HepG2 (cell line): Measurements from ENCODE around the gene GTF2H2C. TPM values are rescaled to one million over a fixed set of nuclear protein-coding genes. Genes with fewer than 3 reads are reported as not detected.

Experiments
- ATAC-seq: fragments of 200-7000 bp; cut with Tn5 transposase; 3 replicates; pipeline ENCODE4 v1.9.1; 2020; ENCODE audit warnings: mild to moderate bottlenecking, moderate library complexity
- BruUV-seq: library from RNA; stranded (reverse); fragments of 400-500 nt; replicated peaks from 2 replicates; lab custom pipeline; 2021; lab: Mats Ljungman, UMichigan
- CTCF ChIA-PET: fragments of 300-600 bp; formaldehyde crosslinking; extraction: SDS; loops from one replicate; lab custom pipeline; 2021; ENCODE audit warnings: low total read pairs, inconsistent platforms, low intra/inter-chr PET ratio; lab: Yijun Ruan, JAX
- POLR2A ChIA-PET: fragments of 350-600 bp; sonication (Branson Sonifier 250); formaldehyde crosslinking; loops from one replicate; lab custom pipeline; 2020; ENCODE audit warnings: antibody characterized with exemption, inconsistent platforms; lab: Yijun Ruan, JAX
- DNase-seq: peaks from one replicate; pipeline ENCODE4 v3.0.0-alpha.2; 2015; ENCODE audit warnings: low spot score
- FAIRE-seq: peaks from 3 replicates; lab custom pipeline; 2011; peaks lifted over from hg19 to GRCh38; lab: Jason Lieb, UNC
- H2AFZ ChIP-seq: one replicate; pipeline ENCODE4 v1.6.1; 2011; ENCODE audit warnings: low read length, inconsistent platforms
- H3K27ac ChIP-seq: fragments of 300-600 bp; 3 replicates; pipeline ENCODE4 v1.8.0; 2011; ENCODE audit warnings: mixed run types, mild to moderate bottlenecking, mixed read lengths, low read length, inconsistent platforms; ENCODE audit not compliant: insufficient read depth; ENCODE audit errors: extremely low read length
- H3K27me3 ChIP-seq, 2 experiments: fragments of 200-600 bp in 1 of 2; 2 replicates in 1 of 2; 3 replicates in 1 of 2; pipeline versions ENCODE4 v1.6.0 to v1.8.0; 2011; ENCODE audit warnings: low read length in 2 of 2, mild to moderate bottlenecking in 2 of 2, moderate library complexity in 2 of 2, inconsistent platforms in 1 of 2; ENCODE audit not compliant: insufficient read depth in 2 of 2, control insufficient read depth in 1 of 2
- H3K36me3 ChIP-seq, 2 experiments: fragments of 200-600 bp in 1 of 2; replicated peaks in 1 of 2; 2 replicates in 1 of 2; 3 replicates in 1 of 2; pipeline versions ENCODE4 v1.5.1 to v1.8.0; 2011; ENCODE audit warnings: low read length in 2 of 2, inconsistent platforms in 1 of 2; ENCODE audit not compliant: insufficient read depth in 2 of 2, control insufficient read depth in 1 of 2
- H3K4me1 ChIP-seq: 2 replicates; pipeline ENCODE4 v1.5.1; 2012; ENCODE audit warnings: low read length, inconsistent platforms; ENCODE audit not compliant: insufficient read depth
- H3K4me2 ChIP-seq: 2 replicates; pipeline ENCODE4 v1.6.0; 2011; ENCODE audit warnings: low read depth, low read length, inconsistent platforms
- H3K4me3 ChIP-seq, 3 experiments: fragments of 200-600 bp in 1 of 3; sonication (generic), shearing (Covaris generic) in 1 of 3; replicated peaks in 1 of 3; 2 replicates each; pipeline ENCODE4 v1.5.1; 2011 to 2016; ENCODE audit warnings: low read length in 3 of 3, inconsistent platforms in 2 of 3, low read depth in 2 of 3, mild to moderate bottlenecking in 2 of 3, control low read depth in 1 of 3, mixed read lengths in 1 of 3; ENCODE audit not compliant: insufficient read depth in 1 of 3
- H3K79me2 ChIP-seq: one replicate; pipeline ENCODE4 v1.6.1; 2011; ENCODE audit warnings: low read length, inconsistent platforms; ENCODE audit not compliant: insufficient read depth
- H3K9ac ChIP-seq: 2 replicates; pipeline ENCODE4 v1.6.0; 2011; ENCODE audit warnings: mild to moderate bottlenecking, low read depth, low read length, inconsistent platforms; ENCODE audit not compliant: insufficient read depth
- H3K9me3 ChIP-seq: 2 replicates; pipeline ENCODE4 v1.5.1; 2012; ENCODE audit warnings: mild to moderate bottlenecking, low read length
- H4K20me1 ChIP-seq: 2 replicates; pipeline ENCODE4 v1.6.0; 2011; ENCODE audit warnings: inconsistent platforms, mild to moderate bottlenecking, low read length, moderate library complexity; ENCODE audit not compliant: insufficient read depth
- BRD4 ChIP-seq: sonication (generic); formaldehyde crosslinking; IDR thresholded peaks from 2 replicates; pipeline ENCODE4 v1.4.0; 2020; ENCODE audit warnings: missing genetic modification reagents
- JDP2 ChIP-seq: sonication (generic); formaldehyde crosslinking; IDR thresholded peaks from 2 replicates; pipeline ENCODE4 v1.8.1; 2022; ENCODE audit warnings: missing genetic modification reagents, borderline replicate concordance
- KDM5A ChIP-seq: fragments of 200-600 bp; sonication (generic); IDR thresholded peaks from 2 replicates; pipeline ENCODE4 v1.7.0; 2018; ENCODE audit warnings: antibody characterized with exemption, mild to moderate bottlenecking, low read length, borderline replicate concordance
- MATR3 ChIP-seq: sonication (generic); formaldehyde crosslinking; IDR thresholded peaks from 2 replicates; pipeline ENCODE4 v1.4.0; 2020; ENCODE audit warnings: missing genetic modification reagents
- NFKBIZ ChIP-seq: IDR thresholded peaks from 2 replicates; pipeline ENCODE4 v1.6.1; 2018; ENCODE audit warnings: missing genetic modification reagents, missing compliant biosample characterization
- SRSF9 ChIP-seq: fragments of 200-400 bp; formaldehyde crosslinking; IDR thresholded peaks from 2 replicates; pipeline ENCODE4 v1.6.1; 2018; ENCODE audit warnings: borderline replicate concordance, mild to moderate bottlenecking, low read depth, low read length; ENCODE audit not compliant: insufficient read depth, poor library complexity, severe bottlenecking
- ZBTB46 ChIP-seq: sonication (generic); formaldehyde crosslinking; IDR thresholded peaks from 2 replicates; pipeline ENCODE4 v1.4.0; 2020; ENCODE audit warnings: mild to moderate bottlenecking, missing genetic modification reagents, borderline replicate concordance
- ZFP91 ChIP-seq: sonication (generic); formaldehyde crosslinking; IDR thresholded peaks from 2 replicates; pipeline ENCODE4 v1.9.0; 2022; ENCODE audit warnings: missing genetic modification reagents, mild to moderate bottlenecking, borderline replicate concordance
- ZNF672 ChIP-seq: sonication (generic); formaldehyde crosslinking; IDR thresholded peaks from 2 replicates; pipeline ENCODE4 v1.8.1; 2022; ENCODE audit warnings: missing genetic modification reagents
- ZNF7 ChIP-seq: IDR thresholded peaks from 2 replicates; pipeline ENCODE4 v1.6.1; 2016; ENCODE audit warnings: missing biosample characterization, missing genetic modification reagents
- ZNF777 ChIP-seq: sonication (generic); formaldehyde crosslinking; IDR thresholded peaks from 2 replicates; pipeline ENCODE4 v1.4.0; 2020; ENCODE audit warnings: missing genetic modification reagents
- WGBS: methylation state at CpG from one replicate; pipeline ENCODE4 v1.1.6; 2017; ENCODE audit warnings: low lambda C conversion rate; 5-methylcytosine and 5-hydroxymethylcytosine counted together
- in situ Hi-C: cut with HindIII; loops from 2 replicates; pipeline ENCODE4 v1.10.0; 2017; ENCODE audit warnings: low pct_unique_long_range_greater_than_20kb; ENCODE audit not compliant: extremely low pct_ligation_motif_present
- intact Hi-C: fragments of 100-400 bp; cut with micrococcal nuclease; formaldehyde crosslinking; loops from one replicate; pipeline ENCODE4 v1.10.0; 2022; ENCODE audit not compliant: unreplicated experiment
- polyA plus RNA-seq, 8 experiments: library from polyadenylated mRNA; depleted of rRNA in 3 of 8; stranded (reverse) in 7 of 8; unstranded in 1 of 8; fragments of >200 nt; fragmentation: Illumina TruSeq in 4 of 8; extraction: Trizol in 4 of 8; gene quantifications; 2 replicates each; pipeline versions ENCODE4 v1.2.1 to v1.2.3, GENCODE V29; 2011 to 2016; ENCODE audit warnings: low read depth in 4 of 8, missing spikeins in 1 of 8, mixed read lengths in 1 of 8; ENCODE audit not compliant: insufficient read depth in 1 of 8
- total RNA-seq, 5 experiments: library from RNA; depleted of rRNA; stranded (reverse); fragments of >200 nt; fragmentation: Illumina TruSeq; extraction: Trizol; gene quantifications; 2 replicates each; pipeline ENCODE4 v1.2.3, GENCODE V29; 2016; ENCODE audit warnings: low read depth in 1 of 5

Gene GTF2H2C
- total and polyA plus RNA-seq, 2 of the 13 experiments (the other 11 are each of a cell fraction or from before 2014, with no cell fraction given): 29.7 to 62.9 TPM

DNA sequence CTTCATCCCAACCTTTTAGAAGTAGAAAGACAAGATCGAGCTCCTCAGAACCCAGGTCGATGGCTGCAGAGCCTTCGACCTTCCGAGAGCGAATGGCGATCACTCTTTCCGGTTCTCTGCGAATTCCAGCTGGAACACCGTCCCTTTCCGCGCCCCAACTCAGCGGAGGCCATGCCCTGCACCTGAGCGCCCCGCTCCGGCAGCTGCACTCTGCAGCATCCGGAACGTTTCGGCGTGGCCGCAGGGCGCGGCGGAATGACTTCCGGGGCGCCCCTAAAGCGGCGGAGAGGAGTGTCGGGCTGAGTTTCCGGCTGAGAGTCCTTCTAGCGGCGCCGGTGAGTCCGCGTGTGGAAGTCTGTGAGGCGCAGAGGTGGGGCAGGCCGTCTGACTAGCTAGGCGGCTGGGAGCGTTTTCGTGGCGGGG is at the start of gene GTF2H2C (continued):
- 0 out of 2 replicates have a peak, but pooled peaks have one; percentile 50 for TF ChIP-seq BRD4 (CRISPR knock-in tag)

- BruUV-seq: no TSS peak
- ATAC-seq (no peak), DNase-seq (no peak), FAIRE-seq (no peak)
- ChIA-PET POLR2A (no interaction called here), CTCF (no interaction called here)
- peaks cover 11% of the 10 kb centered on the region for H3K4me1 ChIP-seq
- no peak overlapping the region for H3K4me3 ChIP-seq
- H2AFZ ChIP-seq: no peak overlapping the region
- no peaks in the 10 kb centered on the region for H3K9me3 ChIP-seq
- H3K79me2 ChIP-seq: no peaks in the 10 kb centered on the region
- in situ Hi-C loops: no loop called here
- H3K27ac ChIP-seq: no peak overlapping the region
- peaks cover 8 to 31% of the 10 kb centered on the region in 2 experiments for H3K36me3 ChIP-seq
- TF ChIP-seq ZNF7 (CRISPR knock-in tag) (0 out of 2 replicates have a peak, but pooled peaks have one; percentile 51), ZFP91 (CRISPR knock-in tag) (no peak)
- H3K9ac ChIP-seq: no peak overlapping the region
- no peaks in the 10 kb centered on the region for H4K20me1 ChIP-seq
- intact Hi-C loops: no loop called here
- H3K4me2 ChIP-seq: no peak overlapping the region
- no peaks in the 10 kb centered on the region; a peak in 1 of 5 replicates for H3K27me3 ChIP-seq
- WGBS: 93% methylated on average over 2 of the region's 2 CpGs
These were observed 49.3 kb upstream of the GTF2H2C start for GRCh38 chr5:69510694-69511093.

GRCh38 chr5:69512740-69513260 is 47.2 kb upstream of the GTF2H2C start:
- no peak overlapping the region for H3K4me3 ChIP-seq
- H3K9ac ChIP-seq: no peak overlapping the region
- H3K27ac ChIP-seq: no peak overlapping the region
- peaks cover 23% of the 10 kb centered on the region for H3K4me1 ChIP-seq
- DNase-seq: no peak
- H2AFZ ChIP-seq: no peak overlapping the region
- FAIRE-seq: no peak
- 96% methylated on average over 2 of the region's 2 CpGs for WGBS
- H3K36me3 ChIP-seq: peaks cover 8 to 18% of the 10 kb centered on the region in 2 experiments; a peak in 4 of 5 replicates
- intact Hi-C loops: loop anchor here (1.0 kb wide), 1 partner anchor 44 kb away; no protein-coding TSS in a partner anchor
- POLR2A ChIA-PET: no interaction called here
- BruUV-seq: no TSS peak
- CTCF ChIA-PET: no interaction called here
- H4K20me1 ChIP-seq: no peaks in the 10 kb centered on the region
- no peaks in the 10 kb centered on the region for H3K79me2 ChIP-seq
- H3K4me2 ChIP-seq: no peak overlapping the region
- H3K27me3 ChIP-seq: no peaks in the 10 kb centered on the region; a peak in 1 of 5 replicates
- no peaks in the 10 kb centered on the region for H3K9me3 ChIP-seq
- ATAC-seq: no peak
- in situ Hi-C loops: no loop called here
- TF ChIP-seq ZNF777 (CRISPR knock-in tag): no peak
- no peak for TF ChIP-seq ZBTB46 (CRISPR knock-in tag)
- no peak for TF ChIP-seq NFKBIZ (CRISPR knock-in tag)
- TF ChIP-seq ZNF672: no peak
- no peak for TF ChIP-seq MATR3 (CRISPR knock-in tag)
- no peak for TF ChIP-seq JDP2 (CRISPR knock-in tag)
- TF ChIP-seq KDM5A: no peak
- no peak for TF ChIP-seq SRSF9
